NCI-H2081 treated with DMSO at 0.1 percent for 48 hours (cell line): ENCODE data around the gene LIN52.

Experiments
- DNase-seq: peaks from one replicate; lab custom pipeline; 2025; lab: John Stamatoyannopoulos, UW

LIN52 gene

DNA sequence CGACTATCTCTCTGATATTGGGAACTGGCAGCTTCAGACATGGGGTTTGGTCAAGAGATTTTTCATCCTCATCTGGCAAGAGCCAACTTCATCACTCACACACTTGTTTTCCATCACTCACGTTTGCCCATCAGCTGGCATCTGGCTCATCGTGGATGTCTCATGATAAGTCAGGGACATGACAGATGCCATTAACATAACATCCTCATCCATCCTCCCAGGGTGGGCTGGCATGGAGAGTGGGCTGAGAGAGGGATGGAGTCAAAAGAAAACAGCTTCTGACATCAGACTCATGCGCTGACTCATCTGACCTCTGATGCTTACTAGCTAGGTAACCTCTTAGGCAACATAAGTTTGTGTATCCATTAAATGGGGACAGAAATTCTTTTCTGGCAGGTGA lies 152.7 kb downstream of the LIN52 start:
- DNase-seq = no peak

DNA sequence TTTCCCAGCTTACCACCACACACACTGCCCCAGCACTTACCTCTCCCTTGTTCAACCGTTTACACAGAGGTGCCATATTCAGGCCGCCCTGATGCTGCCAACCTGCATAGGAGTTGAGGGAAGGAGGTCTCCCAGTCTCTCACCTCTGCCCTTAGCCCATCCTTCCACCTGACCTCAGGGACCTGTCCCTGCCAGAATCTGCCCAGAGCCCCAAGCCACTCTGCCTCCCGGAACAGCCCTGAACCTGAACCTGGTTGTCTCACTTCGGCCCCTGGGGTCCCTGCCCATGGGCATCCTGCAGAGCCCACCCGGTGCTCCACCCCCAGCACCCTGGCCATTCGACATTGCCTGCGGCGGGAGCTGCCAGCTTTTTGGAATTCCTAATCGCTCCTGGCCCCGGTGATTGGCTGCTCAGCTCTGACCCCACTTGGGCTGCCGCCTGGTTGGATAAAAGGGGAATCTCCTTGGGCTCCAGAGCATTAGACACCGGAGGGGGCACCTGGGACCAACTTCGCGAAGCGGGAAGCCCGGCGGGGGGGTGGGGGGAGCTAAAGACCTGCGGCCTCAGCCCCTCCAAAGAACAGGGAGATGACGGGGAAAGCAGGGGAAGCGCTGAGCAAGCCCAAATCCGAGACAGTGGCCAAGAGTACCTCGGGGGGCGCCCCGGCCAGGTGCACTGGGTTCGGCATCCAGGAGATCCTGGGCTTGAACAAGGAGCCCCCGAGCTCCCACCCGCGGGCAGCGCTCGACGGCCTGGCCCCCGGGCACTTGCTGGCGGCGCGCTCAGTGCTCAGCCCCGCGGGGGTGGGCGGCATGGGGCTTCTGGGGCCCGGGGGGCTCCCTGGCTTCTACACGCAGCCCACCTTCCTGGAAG lies 154.5 kb downstream of the LIN52 start, which contains the start of gene VSX2:
Gene VSX2 (plus strand): TSS at position 476 of the 874 bp plus-strand sequence. CDS start 113 bp downstream, at position 589.
- DNase-seq = no peak

DNA sequence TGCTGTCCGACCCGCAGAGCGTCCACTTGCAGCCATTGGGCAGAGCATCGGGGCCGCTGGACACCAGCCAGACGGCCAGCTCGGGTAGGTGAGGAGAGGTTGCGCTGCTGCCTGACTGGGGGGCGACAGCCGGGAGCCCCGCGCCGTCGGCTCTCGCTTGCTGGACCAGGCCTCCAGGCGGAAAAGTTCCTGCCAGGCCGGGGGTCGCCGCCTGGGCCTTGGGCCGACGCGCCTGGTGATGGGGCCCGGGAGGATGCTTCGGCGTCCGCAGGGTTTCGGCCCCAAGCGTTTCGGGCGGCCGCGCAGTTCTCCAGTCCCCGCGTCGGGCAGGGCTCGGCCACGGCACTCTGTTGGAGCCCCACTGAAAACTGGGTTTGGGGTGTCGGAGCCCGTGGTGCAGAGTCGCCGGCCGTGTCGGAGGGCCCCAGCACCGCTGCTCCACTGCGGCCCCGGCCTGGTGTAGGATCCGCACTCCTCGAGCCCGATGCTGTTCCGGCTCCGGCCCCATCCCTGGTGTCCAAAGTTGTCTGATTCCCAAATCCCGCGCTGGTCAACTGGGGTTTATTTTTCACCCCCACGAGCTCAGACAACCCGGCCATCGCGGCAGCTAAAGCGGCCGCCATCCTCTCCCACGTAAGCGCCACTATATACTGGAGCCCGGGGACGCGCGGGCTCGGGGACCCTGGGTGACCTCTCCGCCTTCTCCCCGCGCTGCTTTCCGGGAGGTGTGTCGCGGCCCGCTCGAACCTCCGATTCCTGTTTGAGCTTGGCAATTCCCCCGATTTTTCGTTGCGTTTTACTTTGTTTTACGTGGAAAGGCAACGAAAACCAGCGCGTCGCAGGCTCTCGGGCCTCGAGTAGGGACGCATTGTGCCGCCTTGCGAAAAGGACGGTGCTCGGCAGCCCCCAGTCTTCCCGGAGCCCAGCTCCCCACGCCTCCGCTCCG lies 155.4 kb downstream of the LIN52 start:
- DNase-seq = no peak

DNA sequence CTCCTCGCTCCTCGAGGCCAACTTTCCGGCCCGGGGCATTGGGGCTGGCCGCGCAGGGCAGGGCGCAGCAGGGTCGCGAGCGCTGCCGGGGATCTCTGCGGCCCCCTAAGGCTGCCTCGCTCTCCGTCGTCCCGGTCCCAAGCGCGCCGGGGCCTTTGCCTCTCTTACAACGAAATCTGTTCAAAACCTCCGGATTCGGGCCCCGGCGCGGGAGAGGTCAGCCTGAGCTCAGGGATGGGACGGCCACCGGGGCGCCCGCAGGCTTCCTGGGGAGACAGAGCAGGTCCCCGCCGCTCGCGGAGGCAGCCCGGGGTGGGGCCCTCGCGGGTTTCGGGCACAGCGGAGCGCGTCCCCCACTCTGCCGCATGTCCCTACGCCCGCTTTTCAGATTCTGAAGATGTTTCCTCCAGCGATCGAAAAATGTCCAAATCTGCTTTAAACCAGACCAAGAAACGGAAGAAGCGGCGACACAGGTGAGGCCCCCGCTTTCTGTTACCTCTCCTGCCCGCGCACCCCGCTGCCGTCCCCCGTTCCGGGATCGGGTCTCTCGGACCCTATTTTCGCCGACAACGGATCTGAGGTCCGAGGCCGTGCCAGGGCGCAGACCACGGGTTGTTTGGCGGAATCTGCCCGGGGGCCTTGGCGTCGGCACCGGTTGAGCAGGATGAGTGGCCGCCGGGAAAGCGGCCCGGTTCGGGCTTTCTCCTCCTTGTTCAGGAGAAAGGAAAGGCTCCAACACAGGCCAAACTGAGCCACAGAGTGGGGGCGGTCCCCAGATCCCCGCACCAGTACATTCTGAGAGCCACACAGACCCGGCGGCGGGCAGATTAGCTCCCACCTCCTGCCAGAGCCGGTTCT lies 156.3 kb downstream of the LIN52 start:
- DNase-seq = no peak

DNA sequence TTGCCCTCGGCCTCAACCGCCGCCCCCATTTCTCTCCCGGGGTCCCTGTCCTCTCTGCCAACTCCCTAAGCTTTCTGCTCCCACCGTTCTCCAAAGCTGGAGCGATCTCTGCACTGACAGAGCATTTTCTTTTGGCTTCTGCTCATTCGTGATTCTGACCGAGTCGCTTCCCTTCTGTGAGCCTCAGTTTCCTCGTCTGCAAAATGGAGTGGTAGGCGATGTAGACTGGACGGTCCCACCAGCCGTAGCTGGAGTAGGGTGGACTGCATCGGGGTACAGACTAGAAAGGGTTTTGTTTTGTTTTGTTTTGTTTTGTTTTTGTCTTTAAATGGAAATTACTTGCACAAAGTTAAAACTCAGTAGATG lies 156.9 kb downstream of the LIN52 start:
- DNase-seq = no peak

DNA sequence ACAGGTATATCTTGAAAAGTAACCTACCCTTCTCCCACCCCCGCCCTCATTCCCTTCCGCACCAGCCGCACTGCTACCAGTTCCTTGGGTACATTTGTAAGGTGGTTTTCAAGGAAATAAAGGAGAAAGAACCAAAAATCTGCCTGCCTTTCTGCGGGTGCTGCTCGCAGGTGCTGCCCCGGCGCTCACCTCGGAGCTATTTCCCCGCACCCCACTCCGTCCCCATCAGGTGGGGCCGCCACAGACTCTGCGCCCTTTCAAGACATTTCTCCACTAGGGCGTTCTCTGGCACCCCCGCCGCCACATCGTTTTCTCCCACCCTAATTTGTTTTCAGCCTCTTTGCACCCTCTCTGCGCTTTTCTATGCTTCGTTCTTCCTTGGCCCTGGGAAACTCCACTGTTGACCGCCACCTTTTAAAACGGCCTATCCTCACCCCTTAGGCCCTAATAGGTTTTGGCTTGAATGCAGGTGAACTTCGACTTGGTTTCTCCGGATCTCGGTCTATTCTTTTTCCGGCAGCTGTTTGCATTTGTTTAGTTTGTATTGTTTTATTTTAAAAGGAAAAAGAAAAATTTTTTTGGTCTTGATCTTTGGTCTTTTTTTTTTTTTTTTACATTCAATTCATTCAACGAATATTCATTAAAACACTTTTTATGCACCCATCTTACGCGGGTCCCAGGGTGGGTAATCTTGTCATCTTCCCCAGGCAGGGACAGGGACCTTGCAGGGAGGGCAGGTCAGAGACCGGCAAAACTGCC lies 157.4 kb downstream of the LIN52 start:
- DNase-seq = no peak

DNA sequence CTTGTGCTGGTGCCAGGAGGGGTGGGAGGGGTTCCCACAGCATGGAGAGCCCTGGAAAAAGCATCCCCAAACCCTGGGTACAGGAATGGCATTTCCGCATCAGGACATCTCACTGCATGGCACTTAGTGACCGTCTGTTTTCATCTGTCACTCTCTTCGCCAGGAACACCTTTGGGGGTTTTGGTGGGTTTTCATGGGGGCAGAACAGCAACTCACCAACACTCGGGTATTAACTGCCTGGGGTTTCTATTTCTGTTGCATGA lies 158.0 kb downstream of the LIN52 start:
- no peak for DNase-seq

DNA sequence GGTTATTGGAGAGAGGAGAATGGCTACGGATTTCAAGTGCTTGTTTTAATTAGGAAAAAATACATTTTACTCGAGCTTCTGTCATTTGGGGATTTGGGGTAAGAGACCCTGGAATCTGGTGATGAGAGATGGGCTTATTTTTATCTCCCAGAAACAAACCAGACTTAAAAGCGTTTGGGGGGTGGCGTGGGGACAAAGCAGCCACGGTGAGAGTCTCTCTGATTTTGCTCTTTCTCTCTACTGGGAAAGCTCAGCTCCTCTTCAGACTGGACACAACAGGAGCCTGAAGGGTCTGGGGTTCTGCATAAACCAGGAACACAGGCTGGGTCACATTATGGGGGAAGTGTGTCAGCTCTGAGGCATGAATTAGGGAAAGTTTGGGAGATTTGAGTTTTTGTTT lies 158.3 kb downstream of the LIN52 start:
- DNase-seq = no peak

DNA sequence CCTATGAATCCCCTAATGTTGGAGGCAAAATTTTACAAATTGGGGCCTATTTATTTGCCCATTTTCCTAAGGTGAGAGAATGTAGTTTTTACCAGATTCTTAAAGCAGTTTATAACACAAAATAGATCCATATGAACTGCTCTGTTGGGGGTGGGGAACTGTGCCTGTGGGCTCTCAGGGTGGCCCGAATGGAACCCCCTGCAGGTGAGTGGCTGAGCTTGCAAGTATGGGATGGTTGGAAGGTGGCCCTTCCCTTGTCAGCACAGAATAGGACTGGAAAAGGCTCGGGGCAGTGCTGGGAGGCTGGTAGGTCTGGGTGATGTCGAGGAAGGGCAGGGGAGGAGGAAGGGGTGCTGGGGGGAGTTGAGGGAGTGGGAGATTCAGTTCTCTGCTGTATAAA lies 159.4 kb downstream of the LIN52 start:
- DNase-seq = no peak

DNA sequence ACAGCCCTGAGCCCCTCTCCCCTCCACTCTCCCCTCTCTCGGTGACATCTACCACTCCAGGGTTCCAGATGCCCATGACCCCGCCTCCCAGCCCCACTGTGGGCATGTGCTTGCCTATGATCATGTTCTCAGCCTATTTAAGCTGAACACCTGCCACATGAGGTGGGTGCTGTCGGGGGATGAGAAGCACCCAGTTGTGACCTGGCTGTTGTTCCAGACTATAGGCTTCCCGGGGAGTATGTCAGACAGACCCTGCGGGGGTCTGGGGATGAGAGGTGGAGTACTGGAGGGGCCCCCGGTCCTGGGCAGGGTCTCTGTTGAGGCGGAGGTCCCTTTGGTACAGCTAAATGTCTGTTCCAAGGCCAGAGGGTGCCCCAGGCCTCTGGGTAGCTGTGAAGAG lies 160.5 kb downstream of the LIN52 start:
- no peak for DNase-seq

DNA sequence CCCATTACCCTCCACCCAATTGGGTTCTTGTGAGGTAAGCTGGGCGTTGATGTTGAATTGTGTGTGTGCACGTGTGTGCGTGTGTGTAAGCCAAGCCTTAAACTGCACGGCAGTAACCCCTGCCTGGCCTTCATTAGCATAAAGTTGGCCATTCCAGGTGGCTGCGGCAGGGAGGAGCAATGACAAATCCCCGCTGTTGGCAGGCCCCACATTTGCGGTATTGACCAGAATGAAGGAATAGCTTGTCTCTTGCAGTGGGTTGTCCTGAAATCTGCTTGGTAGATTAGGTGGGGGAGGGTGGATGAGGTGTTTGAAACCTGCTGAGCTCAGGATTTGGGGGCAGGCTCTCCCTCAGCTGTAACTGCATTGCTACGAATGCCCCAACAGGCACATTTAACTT lies 161.8 kb downstream of the LIN52 start:
- no peak for DNase-seq

DNA sequence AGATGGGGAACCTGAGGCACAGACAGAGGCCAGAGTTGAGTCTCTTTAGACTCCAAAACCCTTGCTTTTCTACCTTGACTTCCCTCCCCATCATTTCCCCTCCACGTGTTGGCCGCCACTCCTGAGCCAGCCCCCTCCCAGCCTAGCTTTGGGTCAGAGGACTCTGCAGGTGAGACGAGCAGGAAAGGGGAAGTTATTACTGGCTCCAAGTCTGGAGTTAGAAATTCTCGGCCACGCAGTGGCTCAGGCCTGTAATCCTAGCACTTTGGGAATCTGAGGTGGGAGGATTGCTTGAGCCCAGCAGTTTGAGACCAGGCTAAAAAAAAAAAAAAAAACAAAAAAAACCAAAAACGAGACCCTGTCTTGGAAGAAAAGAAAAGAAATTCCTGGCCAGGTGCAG lies 163.3 kb downstream of the LIN52 start:
- no peak for DNase-seq

DNA sequence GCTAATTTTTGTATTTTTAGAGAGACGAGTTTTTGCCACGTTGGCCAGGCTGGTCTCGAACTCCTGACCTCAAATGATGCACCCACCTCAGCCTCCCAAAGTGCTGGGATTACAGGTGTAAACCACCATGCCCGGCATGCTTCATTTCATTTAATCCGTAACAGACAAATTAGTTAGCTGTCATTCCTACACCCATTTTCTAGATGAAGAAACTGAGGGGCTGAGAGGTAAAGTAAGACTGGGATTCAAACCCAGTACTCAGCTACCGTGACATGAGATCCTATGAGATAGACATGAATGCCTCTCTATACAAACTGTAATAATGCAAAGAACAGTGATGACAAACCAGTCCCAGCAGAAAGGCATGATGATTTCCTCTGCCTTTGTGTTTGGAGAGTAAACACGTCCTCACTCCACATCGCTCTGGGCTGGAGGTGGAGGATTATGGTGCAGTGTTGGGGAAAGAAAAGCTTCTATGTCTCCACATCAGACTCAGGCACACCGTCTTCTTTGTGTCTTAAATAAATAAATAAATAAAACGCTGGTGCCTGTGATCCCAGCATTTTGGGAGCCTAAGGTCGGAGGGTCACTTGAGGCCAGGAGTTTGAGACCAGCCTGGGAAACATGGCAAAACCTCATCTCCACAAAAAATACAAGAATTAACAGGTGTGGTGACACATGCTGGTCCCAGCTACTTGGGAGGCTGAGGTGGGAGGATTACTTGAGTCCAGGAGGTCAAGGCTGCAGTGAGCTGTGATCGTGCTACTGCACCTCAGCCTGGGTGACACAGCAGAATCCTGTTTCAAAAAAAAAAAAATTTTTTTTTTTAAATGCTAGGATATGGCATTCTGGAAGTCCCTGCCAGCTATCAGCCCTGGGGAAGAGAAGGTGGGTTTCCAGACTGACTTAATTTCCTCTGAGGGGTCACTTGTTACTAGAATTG lies 164.9 kb downstream of the LIN52 start:
- no peak for DNase-seq
